Stimulated activated CD4-positive, alpha-beta T cell treated with anti-CD3 and anti-CD28 coated beads, Interleukin-2, amount 100 ng/mL, for 4 hours (primary cell): ENCODE measurements around the gene INPP5K.

ENCODE experiments used
- DNase-seq: peaks from one replicate; pipeline ENCODE4 v3.0.0-alpha.2; 2020; ENCODE audit warnings: low read depth

Gene INPP5K

DNA sequence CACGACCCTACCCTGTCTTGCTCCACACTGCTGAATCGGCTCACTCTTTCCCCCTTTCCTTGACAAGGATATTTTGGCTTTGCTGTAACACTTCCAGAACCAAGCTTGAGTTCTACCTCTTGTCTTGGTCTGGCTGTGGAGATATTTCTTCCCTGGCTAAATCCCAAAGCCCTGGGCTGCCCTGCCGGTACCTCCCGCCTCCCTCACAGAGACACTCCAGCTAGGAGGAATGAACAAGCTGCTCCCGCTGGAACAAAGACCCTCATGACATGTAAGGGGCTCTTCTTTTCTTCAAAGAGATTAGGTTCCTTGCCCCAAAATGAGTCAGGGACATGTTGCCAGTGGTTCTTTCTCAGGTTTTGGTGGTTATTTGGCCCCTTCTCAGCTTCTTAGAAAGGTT lies 10.8 kb downstream of the INPP5K start:
- DNase-seq = no peak

DNA sequence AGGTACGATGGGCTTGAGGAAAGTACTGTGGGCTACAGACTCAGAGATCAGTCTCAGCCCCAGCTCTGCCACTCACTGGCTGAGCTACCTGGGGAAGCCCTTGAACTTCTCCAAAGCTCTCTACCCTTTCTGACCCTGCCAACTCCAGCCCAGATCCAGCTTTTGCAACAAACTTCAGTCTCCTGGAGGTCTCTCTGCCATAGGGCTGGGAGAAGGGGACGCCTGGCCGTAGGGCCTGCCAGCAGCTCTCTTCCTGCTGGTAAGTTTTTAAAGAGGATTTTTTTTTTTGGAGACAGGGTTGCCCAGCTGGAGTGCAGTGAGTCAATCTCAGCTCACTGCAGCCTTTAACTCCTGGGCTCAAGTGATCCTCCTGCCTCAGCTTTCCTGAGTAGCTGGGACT lies 11.5 kb downstream of the INPP5K start:
- DNase-seq = no peak

DNA sequence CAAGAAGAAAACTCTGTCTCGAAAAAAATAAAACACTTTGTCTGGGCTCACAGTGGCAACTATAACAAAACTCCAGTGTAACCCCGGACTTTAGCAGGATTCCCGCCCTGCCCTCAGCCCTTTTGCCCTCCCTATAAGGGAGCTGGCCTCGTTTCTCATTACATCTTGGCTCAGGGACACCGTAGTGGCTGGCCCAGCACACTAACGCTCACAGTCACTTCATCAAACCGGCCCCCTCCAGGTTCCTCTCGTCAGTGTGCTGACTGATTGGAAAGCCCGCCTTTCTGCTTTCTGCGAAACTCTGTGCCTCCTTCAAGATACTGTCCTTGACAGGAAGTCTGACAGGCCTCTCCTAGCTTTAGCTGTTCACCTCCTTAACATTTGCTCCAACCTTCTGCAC lies 12.7 kb downstream of the INPP5K start:
- no peak for DNase-seq

DNA sequence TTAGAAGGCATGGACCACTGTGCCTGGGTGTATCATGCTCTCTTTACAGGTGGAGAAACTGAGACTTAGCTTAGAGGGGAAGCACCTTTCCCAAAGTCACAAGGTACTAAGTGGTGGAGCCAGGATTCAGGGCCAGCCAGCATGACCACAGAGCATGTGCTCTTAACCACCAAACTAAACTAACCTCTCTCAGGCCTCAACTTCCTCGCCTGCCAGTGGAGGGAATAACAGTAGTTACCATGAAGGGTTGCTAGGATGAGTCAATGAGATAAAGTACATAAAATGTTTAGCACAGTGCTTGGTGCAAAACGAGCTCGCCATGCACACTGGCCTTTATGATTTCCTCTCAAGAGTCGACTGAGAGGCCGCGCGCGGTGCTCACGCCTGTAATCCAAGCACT lies 17.5 kb downstream of the INPP5K start:
- DNase-seq = no peak

DNA sequence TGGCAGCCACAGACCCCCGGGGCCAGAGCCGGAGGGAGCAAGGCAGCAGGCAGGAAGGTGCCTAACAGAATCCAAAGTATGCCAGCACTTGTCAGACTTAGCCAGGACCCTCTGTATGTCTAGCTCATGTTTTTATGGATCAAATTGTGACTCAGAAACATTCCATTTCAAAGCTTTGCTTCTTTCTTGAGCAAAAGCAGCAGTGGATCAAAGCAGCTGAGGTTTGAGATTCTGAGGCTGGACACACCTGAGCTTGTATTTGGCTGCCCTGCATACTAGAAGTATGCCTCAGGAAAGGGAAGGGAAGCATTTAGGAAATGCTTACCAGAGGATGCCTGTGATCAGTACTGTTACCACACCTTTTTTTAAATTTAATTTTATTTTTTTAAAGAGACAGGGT lies 18.2 kb downstream of the INPP5K start:
- no peak for DNase-seq

DNA sequence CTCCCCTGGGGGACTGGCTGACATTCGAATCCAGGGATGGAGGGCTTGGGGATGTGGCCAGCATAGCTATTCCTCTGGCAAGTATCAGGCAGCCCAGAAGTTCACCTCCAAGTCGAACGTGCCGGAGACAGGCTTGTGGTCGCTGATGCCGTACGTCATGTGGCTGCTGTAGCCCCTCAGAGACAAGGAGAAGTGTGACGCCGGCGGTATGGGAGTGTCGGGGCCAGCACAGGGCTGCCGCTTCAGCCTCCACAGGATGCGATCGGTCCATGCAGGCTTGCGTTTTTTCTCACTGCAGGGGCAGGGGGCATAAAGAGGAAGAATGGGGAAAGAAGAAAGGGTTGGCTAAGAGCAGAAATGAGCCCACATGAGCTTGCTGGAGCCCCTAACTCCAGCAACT lies 18.6 kb downstream of the INPP5K start:
- no peak for DNase-seq

DNA sequence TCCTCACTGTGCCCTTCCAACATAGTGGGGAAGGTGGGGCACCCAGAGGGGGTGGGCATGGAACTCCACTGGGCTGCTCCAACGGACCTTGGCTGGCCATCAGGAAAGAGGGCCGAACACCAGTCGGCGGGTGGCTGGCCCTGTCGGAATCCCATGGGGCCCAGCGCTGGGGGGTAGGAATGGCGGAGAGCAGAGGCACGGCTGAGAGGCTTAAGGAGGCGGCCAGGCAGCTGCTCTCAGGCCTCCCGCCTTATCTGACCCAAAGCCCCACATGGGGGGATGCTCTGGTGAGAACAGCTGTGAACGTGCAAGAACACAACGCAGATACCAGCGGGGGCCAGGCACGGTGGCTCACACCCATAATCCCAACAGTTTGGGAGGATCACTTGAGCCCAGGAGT lies 19.5 kb downstream of the INPP5K start:
- DNase-seq = no peak

DNA sequence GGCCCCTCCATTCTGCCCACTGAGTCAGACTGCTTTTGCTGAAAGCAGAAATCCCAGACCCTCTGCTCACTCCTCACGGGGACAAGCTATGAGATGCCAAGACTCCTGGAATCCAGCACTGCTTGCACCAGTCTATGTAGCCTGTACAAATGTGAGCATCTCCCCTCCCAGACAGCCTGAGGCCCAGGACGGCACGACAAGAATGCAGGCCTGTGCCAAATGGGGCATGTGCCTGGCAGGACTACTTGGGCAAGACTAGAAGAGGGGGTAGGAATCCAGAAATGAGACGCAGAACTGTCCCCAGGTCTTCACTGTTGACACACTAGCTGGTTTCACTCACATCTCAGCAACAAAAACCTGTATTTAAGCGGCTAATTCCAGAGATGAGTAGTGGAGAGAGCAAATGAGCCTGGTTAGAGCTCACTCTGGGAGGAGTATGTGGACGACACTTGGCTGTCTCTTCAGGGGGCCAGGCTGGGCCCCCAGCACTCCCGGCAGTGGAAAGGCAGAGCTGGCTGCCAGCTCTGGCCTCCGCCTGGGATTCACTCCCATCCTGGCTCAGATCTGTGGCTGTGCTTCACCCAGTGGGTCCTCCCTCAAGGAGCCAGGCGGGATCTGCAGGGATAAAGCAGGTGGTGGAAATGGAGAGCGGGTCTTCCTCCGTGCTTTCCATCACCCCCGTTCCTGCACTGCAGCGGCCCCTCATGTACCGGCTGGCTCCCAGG lies 21.0 kb downstream of the INPP5K start:
- no peak for DNase-seq

DNA sequence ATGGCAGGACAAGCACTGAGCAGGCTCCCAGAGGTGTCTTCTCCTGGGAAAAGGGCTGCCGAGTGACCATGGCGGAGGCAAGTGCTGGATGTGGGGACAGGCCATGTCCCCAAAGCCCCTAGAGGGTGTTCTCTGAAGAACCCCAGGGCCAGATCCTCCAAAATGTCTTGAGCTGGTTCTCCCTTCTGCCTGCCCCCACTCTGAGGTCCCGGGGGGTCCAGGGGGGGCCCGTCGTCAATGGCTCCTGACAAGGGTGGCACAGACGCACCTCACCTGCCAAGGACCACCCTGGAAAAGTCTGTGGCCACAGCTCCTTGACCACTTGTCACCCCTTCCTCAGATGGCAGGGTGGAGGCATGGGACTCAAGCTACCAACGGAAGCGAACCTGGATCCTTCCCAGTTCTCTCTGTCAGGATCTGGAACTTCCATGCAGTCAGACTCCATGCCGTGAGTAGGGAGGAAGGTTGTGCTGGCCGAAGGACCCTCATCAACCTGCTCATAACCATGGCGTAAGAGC lies 21.6 kb downstream of the INPP5K start:
- DNase-seq = no peak

DNA sequence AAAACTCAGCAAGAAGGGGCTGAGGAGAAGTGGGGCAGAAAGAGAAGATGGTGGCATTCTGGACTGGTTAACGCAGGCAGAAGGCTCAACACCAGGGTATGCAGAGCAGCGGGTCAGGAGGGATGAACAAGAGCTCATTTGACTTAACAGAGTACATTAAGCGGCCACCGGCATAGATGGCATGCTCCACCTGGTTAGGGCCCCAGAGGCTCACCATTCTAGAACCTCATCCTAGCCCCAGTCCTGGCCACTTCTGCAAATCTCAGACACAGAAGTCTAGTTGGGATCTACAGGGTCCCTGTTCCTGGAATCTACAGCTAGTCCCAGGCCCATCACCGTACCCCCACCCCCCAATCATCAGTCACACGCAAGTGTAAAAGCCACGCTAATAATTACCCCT lies 22.2 kb downstream of the INPP5K start:
- DNase-seq = no peak

DNA sequence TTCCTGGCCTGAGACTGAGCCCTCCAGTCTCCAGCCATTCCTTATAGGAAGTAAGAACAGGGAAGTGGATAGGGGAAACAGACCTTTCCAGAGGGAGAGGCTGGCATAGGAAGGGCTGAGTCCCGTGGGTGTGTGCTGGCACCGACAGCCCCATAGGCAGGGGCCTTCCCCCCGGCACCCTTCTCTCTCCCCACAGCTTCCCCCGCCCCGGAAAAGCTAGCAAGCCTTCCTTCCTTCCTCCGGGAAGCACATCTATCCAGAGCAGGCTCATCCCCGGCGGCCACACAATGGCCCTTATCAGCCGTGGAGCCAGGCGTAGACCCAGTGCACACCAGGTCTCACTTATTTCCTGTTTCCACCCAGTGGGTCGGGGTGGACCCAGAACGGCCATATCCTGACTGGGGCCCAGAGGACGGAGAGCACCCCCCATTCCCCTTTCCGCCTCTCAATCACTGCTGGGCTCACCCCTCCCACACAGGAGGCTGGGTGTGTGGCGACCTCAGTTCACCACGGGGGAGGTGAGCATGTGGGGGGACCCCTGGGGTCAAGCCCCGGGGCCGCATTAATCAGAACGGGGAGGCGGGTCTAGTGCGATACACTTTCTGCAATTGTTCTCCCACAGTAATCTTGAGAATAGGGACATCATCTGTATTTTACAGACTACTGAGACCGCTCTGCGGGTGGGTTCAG lies 23.0 kb downstream of the INPP5K start:
- no peak for DNase-seq

DNA sequence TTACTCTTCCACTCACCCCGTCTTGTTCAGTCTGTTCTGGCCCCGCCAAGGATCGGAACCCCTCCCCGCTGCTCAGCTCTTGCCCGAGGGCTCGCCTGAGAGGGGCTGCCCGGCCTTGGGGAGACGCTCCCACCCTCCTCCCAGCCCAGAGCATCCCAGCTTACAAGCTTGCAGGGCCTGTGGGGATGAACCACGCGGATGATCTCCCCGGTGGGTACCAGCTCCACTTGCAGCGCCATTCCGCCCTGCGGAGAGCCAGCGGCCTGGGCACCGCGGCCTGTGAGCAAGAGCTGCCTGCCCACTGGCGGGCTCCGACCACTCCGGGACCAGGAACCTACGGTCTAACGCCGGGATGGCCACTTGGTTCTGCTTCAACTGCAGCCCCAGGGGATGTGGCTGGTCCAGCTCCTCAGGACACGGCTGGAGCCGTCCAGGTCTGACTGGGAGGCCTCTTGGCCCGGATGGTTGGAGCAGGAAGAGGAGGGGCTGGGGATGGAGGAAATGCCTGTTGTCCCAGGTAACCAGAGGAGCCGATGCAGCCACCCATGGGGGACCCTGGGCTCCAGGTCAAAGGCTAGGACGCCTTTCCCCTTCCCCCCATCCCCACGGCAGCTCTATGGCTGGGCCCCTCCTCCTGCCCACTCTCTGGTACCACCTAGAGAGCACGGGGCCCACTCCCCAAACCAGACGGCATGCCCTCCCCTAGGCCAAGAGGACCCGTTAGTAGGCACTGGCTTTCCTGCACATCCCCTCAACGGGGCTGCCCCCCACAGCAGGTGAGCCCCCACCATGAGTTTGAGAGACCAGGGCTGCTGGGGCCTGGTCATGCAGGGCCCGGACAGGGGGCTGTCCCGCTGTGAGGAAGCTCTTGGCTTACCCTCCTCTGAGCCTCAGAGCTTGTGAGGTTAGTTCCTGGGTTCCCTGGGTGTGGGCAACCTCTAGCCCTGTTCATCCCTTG lies 23.9 kb downstream of the INPP5K start, which contains the start of gene MYO1C:
Gene MYO1C (minus strand): TSS at position 438 of the 958 bp plus-strand sequence. CDS start 199 bp downstream, at position 239.
- DNase-seq = no peak

DNA sequence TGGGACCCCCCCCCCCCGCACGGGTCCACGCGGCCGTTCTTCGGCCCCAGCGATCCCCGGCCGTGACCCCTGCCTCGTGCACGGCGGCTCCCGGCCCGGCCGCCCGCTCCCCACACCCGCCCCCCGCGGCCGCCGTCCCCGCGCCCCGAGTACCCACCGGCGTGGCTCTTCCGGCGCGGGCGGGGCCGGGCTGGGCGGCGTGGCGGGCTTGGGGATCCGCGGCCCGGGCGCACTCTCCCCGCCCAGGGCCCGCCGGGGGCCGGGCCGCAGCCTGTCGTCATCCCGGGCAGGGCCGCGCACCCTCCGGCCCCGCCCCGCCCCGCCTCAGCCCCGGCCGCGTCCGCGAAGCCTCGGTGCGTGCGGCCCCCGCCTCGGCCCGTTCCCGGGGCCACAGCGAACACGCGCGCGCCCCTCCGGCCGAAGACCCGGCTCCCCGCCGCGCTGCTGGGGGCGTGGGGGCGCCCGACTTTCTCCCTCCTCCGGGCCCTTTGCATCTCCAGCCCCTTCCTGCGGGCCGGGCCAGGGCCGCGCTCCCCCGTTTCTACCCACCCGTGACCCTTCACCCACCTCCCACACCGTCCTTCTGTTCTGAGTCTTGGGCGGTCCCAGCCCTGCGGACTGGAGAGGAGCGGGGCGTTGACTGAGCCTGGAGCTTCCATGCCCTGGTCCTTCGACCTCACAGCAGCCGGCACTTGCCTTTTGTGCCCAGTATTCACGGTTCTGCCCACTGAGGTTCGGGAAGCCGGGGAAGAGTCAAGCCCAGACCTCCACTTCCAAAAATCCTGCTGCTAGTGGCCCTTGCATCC lies 24.8 kb downstream of the INPP5K start:
- DNase-seq = no peak

DNA sequence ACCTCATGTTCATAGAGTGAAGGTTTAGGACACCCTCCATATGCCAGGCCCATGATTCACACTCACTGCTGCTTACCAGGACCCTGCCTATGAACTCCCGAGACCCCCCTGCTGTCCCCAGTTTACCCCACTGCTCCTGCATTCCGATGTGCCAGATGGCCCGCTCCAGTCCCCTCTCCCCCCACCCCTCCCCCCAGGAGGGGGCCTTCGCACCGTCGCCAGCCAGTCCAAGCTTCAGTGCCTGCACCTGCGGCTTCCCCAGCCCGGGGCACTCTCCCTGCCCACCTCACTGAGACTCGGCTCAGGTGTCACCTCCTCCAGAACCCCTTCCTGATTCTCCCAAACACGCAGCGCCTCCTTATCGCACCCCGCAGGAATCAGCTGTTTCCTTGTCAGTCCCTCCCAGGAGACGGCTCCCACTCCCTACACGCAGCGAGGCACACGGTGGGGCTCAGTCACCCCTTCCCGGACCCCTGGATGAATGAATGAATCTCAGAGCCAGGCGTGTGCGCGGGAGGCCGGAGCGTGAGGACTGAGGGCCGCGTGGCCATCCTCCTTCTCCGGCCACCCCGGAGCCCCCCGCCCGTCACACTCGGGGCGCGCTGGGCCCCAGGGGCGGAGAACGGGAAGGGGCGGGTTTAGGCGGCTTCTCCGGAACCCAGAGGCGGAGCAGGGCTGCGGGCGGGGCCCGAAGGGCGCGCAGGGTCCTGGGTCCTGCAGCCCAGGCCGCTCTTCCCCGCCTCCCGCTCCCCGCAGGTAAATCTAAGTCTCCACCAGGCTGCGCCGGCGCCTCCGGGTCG lies 25.6 kb downstream of the INPP5K start:
- peak; percentile 40 for DNase-seq

DNA sequence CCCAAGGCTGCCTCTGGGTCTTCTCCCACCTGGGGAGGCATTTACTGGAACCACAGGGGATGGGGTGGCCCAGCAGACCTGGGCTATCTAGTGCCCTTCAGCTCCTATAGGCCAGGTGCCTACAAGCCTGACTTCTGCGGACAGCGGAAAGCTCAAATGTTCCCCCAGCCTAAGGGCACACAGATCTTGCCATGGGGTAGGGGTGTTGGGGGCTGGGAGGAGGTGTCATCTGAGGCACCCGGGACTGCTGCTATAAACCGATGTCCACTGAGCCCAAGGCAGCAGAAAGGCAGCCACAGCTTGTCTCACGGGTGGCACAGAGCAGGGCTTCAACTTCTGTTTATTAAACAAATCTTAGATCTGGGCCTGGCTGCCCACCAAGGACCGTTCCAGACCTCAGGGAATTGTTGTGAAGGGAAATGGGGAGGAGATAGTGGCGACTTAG lies 27.6 kb downstream of the INPP5K start:
- no peak for DNase-seq

DNA sequence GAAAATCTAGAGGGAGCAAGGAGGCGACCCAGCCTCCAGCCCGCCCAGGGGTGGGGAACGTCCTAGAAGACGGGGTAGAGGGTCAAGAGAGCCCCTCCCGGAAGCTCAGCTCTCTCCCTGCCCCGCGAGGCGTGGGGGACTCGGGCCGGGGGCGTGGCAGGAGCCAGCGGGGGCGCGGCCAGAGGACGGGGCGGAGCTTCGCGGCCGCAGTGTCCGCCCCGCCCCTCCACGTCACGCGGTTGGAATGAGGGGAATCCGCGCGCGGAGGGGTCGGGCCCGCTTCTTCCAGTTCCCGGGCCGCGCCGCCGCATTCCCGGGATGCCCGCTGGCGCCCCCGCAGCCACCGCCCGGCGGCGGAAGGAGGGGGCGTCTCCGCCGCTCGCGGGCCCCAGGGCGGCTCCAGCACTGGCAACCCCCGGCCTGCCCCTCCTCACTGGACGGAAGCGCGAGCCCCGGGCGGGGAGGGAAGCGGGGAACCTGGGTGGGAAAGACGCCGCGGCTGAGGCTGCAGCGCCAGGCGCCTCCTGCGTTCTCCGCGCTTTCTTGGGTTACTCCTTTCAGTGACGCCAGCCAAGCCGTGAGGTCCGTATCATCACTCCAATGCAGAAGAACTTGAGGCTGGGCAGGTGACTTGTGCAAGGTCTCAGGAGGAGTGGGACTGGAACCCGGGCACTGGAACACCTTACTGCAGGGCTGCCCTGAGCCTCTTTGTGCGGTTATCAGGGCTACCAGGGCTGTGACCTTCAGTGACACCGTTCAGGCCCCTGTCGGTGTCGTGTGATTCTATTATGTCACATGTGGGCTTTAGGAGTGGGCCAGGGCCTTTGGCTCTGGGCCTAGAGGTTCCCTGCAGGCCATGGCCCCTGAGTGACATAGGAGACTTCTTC lies 28.2 kb downstream of the INPP5K start:
- peak; percentile 51 for DNase-seq

DNA sequence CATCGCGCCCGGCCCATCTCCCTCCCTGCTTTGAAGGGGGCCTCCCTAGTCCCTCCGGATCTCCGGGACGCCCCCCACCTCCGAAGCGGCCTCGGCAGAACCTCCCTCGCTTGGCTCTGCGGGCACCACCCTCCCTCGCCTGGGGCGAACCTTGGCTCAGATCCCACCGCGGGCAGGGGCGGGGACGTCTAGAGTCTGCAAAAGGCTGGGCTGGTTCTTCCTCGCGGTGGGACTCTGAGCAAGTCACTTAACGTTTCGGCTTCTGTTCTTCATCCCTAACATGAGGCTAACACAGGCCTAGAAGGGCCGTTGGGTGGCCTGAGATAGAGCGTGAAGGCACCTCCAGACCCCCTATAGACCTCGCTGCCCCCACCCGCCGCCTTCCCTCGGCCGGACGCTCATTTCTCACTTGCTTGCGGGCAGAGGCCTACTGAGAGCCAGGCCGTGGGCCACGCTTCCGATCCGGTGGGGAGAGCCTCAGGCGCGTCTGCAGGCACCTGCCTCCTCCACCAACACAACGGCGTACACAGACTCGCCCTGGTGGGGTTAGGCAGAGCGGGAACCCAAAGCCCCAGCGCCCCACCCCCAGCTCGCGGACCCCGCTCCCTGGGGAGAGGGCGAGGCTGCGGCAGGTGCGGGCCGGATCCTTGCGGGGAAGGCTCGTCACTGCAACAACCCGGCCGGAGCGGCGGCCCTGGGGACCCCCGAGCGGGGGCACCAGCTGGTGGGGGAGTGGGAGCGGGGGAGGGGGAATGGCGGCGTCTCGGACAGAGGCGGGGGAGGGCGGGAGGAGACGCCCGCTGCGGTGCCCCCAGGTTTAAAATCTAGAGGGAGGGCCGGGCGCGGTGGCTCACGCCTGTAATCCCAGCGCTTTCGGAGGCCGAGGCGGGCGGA lies 29.4 kb downstream of the INPP5K start:
- DNase-seq = peak; percentile 75
